RPMI7951 (cell line): ENCODE results near the gene DIP2C. TPM values are rescaled to one million over a fixed set of nuclear protein-coding genes. Genes with fewer than 3 reads are reported as not detected.
A peak's percentile ranks its signal among the peaks of the same experiment; 100 is the strongest.
"Not testable (repeated sequence)": the region's sequence is repeated elsewhere in the genome, so short reads cannot be mapped to it uniquely, and the experiment has no call there.

Experiments
- DNase-seq: peaks from one replicate; pipeline ENCODE4 v3.0.0-alpha.2; 2012; ENCODE audit warnings: low read depth
- total RNA-seq: library from RNA; depleted of rRNA; stranded (reverse); fragments of >200 nt; shearing (Covaris generic); gene quantifications from 2 replicates; pipeline ENCODE4 v1.2.3, GENCODE V29; 2014

Gene DIP2C
- total RNA-seq, 1 experiment from 2014 or later: 7.0 TPM

DNA sequence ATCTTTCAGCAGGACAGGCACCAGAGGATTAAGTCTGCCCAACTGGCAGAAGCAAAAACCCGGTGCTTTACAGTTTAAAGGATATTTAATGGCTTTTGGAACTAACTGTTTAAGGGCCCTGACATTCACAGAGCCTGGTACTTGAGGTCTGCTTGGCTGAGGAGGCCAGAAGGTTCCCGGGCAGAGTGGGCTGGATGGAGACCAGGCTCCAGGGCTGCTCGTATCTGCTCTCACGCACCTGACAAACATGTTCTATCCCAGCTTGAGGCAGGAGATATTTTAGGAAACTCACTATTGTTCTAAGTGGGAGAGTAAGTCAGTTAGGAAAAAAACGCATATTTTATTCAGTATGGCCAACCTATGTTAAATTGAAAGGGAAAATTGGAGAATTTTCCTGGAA lies 410.8 kb downstream of the DIP2C start:
- no peak for DNase-seq

GRCh38 chr10:277963-278362 lies 411.5 kb downstream of the DIP2C start:
- DNase-seq: no peak

- DNase-seq: no peak
Measured at GRCh38 chr10:275680-276079, 413.8 kb downstream of the DIP2C start.

- no peak for DNase-seq
Measured at GRCh38 chr10:274866-275265, 414.6 kb downstream of the DIP2C start.

DNA sequence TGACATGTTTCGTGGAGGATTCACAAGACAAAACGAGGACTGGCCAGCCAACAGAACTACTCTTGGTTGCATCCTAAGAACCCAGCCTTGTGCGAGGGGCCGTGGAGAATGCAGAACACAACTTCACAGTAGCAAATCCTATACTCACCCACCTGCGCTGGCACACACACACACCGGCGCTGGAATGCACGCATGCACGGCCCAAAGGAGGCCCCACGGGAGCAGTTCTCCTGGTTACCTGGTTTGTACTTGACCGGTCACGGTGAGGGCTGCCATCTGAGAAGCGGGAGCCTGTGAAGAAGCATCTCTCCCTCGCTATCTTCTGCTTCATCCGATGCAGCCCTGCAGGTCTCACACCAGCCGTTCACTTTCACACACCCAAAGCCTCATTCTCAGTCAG lies 416.4 kb downstream of the DIP2C start:
- no peak for DNase-seq

DNA sequence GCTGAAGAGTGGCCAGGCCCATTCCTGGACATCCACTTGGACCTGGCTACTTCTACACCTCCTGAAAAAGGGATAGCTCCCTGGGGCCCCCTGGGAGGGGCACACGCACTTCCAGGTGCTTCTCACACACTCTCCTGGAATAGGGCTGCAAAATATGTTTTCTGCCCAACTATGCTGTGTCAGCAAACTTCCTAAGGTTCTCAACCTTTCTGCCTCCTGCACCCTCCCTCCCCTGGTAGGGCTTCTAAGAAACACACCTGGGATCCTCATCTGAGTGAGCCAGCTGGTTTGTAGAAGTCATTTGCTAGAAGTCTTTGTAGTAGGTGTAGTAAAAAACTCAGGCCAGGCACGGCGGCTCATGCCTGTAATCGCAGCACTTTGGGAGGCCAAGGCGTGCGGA lies 417.7 kb downstream of the DIP2C start:
- no peak for DNase-seq

DNA sequence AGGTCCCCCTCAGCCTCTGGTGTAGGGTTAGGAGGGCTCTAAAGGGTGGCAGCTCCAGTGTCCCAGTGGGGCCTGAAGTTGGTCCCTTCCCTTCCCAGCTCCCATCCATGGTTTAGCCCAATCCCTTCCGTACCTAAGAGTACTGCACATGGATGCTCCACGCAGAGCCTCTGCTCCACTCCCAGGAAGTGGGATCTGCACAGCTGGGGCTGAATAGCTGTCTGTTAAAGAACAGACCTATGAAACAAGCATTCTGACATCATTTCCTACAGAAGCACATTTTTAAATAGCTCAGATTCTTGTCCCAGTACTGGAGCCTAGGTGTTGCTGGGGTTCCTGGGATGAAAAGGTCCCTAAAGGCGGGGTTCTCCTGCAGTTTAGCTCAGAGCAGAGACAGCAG lies 418.3 kb downstream of the DIP2C start:
- no peak for DNase-seq

DNA sequence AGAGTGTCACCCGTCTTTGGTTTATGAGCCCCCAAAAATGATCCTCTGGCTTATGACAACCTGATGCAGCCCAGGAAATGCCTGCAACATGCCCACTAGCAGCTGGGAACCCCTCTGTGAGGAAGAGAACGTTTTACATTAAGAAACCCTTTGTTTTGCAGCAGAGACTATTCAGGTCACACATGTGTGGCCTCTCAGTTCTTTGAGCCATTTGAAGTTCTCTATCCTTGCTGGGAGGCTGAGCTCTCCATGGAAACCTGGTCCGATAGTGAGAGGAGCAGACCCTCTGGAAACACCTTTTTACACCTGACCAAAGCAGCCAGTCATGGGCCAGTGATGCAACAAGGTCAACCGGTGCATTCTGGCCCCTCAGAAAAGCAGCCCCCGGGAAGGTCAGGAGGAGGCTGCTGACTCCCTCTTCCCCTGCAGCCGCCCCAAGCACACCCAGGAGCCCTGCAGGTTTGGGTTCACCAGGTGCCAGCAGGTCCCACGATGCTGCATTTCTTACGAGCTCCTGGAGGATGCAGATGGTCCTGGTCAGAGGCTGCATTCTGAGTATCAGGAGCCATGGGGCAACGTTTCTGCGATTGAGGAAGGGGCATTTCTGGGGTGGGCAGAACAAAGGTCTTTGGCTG lies 419.9 kb downstream of the DIP2C start:
- no peak for DNase-seq

DNA sequence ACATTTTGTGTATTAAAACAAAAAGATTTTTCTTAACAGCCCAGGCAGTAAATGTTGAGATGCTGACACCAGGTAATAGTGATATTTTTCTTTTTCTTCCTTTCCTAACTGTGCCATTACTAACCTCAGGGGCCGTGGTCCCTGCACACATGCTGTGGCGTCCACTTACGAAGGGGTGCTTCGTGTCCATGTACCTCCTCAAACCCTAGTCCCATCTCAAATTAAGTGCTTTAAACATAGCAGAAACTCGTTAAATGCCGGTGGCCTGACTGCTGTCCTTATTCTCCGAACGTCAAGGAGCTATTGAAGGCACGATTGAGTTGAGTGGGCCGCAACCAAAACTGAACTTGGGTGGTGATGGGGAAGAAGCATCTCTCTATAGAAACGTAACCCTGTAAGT lies 421.8 kb downstream of the DIP2C start:
- no peak for DNase-seq

DNA sequence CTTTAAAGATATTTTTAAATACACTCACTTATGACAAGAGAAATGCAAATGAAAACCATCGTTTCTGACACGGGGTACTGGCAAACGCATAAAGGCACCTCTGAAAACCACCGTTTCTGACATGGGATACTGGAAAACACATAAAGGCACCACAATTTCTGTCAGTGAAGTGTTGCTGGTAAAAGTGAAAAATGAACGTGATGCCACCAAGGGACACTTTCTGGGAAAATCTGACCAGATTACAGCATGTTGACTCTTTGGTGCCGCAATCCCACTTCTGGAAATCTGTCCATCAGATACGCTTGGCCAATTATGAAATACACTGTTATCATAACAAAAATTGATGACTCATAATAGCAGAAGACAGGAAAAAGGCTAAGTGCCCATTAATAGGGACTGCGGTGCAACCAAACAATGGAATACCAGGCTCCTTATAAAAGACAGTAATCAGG lies 422.5 kb downstream of the DIP2C start:
- peak; percentile 14 for DNase-seq

DNA sequence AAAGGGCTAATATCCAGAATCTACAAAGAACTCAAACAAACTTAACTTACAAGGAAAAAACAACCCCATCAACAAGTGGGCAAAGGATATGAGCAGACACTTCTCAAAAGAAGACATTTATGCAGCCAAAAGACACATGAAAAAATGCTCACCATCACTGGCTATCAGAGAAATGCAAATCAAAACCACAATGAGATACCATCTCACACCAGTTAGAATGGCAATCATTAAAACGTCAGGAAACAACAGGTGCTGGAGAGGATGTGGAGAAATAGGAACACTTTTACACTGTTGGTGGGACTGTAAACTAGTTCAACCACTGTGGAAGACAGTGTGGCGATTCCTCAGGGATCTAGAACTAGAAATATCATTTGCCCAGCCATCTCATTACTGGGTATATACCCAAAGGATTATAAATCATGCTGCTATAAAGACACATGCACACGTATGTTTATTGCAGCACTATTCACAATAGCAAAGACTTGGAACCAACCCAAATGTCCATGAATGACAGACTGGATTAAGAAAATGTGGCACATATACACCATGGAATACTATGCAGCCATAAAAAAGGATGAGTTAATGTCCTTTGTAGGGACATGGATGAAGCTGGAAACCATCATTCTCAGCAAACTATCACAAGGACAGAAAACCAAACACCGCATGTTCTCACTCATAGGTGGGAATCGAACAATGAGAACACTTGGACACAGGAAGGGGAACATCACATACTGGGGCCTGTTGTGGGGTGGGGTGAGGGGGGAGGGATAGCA lies 423.5 kb downstream of the DIP2C start:
- DNase-seq: not testable (repeated sequence)

DNA sequence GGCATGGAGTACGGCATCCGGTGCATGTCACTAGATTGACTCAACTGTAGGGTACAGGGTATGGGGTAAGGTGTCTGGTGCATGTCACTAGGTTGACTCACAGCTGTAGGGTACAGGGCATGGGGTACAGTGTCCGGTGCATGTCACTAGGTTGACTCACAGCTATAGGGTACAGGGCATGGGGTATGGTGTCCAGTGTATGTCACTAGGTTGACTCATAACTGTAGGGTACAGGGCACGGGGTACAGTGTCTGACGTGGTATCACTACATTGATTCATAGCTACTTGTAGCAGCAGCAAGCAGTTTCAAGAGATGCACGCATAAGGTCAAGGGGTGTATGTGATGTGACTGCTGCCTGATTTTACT lies 424.4 kb downstream of the DIP2C start:
- peak; percentile 20 for DNase-seq

DNA sequence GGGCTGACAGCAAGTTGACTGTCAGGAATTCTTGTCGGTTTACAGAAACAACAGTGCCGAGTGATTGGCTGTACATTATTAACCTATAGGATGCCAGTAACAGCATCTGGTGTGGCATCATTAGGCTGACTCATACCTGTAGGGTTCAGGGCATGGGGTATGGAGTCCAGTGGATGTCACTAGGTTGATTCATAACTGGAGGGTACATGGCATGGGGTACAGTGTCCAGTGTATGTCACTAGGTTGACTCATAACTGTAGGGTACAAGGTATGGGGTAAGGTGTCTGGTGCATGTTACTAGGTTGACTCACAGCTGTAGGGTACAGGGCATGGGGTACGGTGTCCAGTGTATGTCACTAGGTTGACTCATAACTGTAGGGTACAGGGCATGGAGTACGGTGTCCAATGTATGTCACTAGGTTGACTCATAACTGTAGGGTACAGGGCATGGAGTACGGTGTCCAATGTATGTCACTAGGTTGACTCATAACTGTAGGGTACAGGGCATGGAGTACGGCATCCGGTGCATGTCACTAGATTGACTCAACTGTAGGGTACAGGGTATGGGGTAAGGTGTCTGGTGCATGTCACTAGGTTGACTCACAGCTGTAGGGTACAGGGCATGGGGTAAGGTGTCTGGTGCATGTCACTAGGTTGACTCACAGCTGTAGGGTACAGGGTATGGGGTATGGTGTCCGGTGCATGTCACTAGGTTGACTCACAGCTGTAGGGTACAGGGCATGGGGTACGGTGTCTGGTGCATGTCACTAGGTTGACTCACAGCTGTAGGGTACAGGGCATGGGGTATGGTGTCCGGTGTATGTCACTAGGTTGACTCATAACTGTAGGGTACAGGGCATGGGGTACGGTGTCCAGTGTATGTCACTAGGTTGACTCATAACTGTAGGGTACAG lies 425.1 kb downstream of the DIP2C start:
- DNase-seq: peak; percentile 29

GRCh38 chr10:260819-261429 lies 428.5 kb downstream of the DIP2C start:
- no peak for DNase-seq

GRCh38 chr10:251982-252582 lies 437.4 kb downstream of the DIP2C start:
- no peak for DNase-seq

DNA sequence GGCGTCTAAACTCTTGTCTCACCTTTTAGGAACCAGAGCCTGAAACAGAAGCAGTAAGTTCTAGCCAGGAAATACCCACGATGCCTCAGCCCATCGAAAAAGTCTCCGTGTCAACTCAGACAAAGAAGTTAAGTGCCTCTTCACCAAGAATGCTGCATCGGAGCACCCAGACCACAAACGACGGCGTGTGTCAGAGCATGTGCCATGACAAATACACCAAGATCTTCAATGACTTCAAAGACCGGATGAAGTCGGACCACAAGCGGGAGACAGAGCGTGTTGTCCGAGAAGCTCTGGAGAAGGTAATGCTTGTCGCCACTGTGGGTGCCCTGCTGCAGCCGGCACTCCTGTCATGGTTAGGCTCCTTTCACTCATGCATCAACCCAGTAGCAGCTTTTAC lies 441.2 kb downstream of the DIP2C start:
- peak; percentile 63 for DNase-seq

GRCh38 chr10:247480-247879 lies 442.0 kb downstream of the DIP2C start:
- DNase-seq: no peak

GRCh38 chr10:246431-246830 lies 443.0 kb downstream of the DIP2C start:
- DNase-seq: no peak

- DNase-seq: no peak
Measured at GRCh38 chr10:244227-244626, 445.2 kb downstream of the DIP2C start.

GRCh38 chr10:241966-242643 lies 447.4 kb downstream of the DIP2C start:
- DNase-seq: no peak

- DNase-seq: no peak
Measured at GRCh38 chr10:241451-241850, 448.0 kb downstream of the DIP2C start.
